HEK293 (cell line): ENCODE results near the gene RHBDL3.

Source experiments
- ZNF248 ChIP-seq: fragments of 450-650 bp; formaldehyde crosslinking; IDR thresholded peaks from 2 replicates; pipeline ENCODE4 v1.5.1; 2017; ENCODE audit warnings: missing biosample characterization, missing genetic modification characterization
- ZNF274 ChIP-seq, 2 experiments: fragments of 200-500 bp in 1 of 2; fragments of 450-650 bp in 1 of 2; sonication (Bioruptor generic) in 1 of 2; formaldehyde crosslinking in 1 of 2; IDR thresholded peaks; 2 replicates each; pipeline versions ENCODE4 v1.5.1 to v1.6.1; 2014 to 2016; ENCODE audit warnings: borderline replicate concordance in 1 of 2, inconsistent platforms in 1 of 2, low read length in 1 of 2, missing biosample characterization in 1 of 2, missing genetic modification characterization in 1 of 2
- ZNF302 ChIP-seq: fragments of 450-650 bp; formaldehyde crosslinking; IDR thresholded peaks from 2 replicates; pipeline ENCODE4 v1.5.1; 2016; ENCODE audit warnings: missing biosample characterization, missing genetic modification characterization, low read depth
- ZNF596 ChIP-seq: fragments of 450-650 bp; IDR thresholded peaks from 2 replicates; pipeline ENCODE4 v1.5.0; 2018; ENCODE audit warnings: missing biosample characterization, mild to moderate bottlenecking, missing genetic modification characterization, moderate library complexity
- TF ChIP-seq, protein P1 (sequence below): fragments of 450-650 bp; formaldehyde crosslinking; IDR thresholded peaks from 2 replicates; pipeline ENCODE4 v1.5.1; 2016; ENCODE audit warnings: missing biosample characterization, missing genetic modification characterization
- TF ChIP-seq, protein P2 (sequence below): fragments of 450-650 bp; formaldehyde crosslinking; IDR thresholded peaks from 2 replicates; pipeline ENCODE4 v1.5.1; 2016; ENCODE audit warnings: missing biosample characterization, missing genetic modification characterization
- TF ChIP-seq, protein P3 (sequence below): fragments of 450-650 bp; formaldehyde crosslinking; IDR thresholded peaks from 2 replicates; pipeline ENCODE4 v1.5.1; 2016; ENCODE audit warnings: missing biosample characterization, missing genetic modification characterization, low read depth
- TF ChIP-seq, protein P4 (sequence below): fragments of 450-650 bp; formaldehyde crosslinking; IDR thresholded peaks from 2 replicates; pipeline ENCODE4 v1.5.1; 2016; ENCODE audit warnings: missing biosample characterization, missing genetic modification characterization
- TF ChIP-seq, protein P5 (sequence below): fragments of 450-650 bp; formaldehyde crosslinking; IDR thresholded peaks from 2 replicates; pipeline ENCODE4 v1.5.1; 2016; ENCODE audit warnings: missing biosample characterization, missing genetic modification characterization

DNA sequence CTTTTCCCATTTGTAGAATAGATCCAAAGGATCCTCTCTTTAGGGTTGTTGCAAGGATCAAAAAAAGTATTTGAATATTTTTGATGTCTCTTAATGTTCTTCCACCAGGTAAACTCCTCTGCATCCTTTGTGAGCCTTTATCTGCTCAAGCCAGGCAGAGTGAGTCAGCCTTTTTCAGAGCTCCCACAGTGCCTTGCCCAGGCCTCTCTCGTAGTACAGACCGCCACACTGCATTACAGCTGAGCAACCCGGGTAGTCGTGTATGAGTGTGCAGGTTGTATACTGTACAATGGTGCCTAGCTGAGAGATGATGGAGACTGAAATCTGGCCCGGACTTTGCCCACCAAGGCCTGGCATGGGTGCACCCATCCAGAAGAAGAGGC is 20.9 kb downstream of the RHBDL3 start:
- TF ChIP-seq, protein P1, sequence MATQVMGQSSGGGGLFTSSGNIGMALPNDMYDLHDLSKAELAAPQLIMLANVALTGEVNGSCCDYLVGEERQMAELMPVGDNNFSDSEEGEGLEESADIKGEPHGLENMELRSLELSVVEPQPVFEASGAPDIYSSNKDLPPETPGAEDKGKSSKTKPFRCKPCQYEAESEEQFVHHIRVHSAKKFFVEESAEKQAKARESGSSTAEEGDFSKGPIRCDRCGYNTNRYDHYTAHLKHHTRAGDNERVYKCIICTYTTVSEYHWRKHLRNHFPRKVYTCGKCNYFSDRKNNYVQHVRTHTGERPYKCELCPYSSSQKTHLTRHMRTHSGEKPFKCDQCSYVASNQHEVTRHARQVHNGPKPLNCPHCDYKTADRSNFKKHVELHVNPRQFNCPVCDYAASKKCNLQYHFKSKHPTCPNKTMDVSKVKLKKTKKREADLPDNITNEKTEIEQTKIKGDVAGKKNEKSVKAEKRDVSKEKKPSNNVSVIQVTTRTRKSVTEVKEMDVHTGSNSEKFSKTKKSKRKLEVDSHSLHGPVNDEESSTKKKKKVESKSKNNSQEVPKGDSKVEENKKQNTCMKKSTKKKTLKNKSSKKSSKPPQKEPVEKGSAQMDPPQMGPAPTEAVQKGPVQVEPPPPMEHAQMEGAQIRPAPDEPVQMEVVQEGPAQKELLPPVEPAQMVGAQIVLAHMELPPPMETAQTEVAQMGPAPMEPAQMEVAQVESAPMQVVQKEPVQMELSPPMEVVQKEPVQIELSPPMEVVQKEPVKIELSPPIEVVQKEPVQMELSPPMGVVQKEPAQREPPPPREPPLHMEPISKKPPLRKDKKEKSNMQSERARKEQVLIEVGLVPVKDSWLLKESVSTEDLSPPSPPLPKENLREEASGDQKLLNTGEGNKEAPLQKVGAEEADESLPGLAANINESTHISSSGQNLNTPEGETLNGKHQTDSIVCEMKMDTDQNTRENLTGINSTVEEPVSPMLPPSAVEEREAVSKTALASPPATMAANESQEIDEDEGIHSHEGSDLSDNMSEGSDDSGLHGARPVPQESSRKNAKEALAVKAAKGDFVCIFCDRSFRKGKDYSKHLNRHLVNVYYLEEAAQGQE (tag by site-specific recombination): no peak
- no peak for TF ChIP-seq ZNF248
- TF ChIP-seq, protein P2, sequence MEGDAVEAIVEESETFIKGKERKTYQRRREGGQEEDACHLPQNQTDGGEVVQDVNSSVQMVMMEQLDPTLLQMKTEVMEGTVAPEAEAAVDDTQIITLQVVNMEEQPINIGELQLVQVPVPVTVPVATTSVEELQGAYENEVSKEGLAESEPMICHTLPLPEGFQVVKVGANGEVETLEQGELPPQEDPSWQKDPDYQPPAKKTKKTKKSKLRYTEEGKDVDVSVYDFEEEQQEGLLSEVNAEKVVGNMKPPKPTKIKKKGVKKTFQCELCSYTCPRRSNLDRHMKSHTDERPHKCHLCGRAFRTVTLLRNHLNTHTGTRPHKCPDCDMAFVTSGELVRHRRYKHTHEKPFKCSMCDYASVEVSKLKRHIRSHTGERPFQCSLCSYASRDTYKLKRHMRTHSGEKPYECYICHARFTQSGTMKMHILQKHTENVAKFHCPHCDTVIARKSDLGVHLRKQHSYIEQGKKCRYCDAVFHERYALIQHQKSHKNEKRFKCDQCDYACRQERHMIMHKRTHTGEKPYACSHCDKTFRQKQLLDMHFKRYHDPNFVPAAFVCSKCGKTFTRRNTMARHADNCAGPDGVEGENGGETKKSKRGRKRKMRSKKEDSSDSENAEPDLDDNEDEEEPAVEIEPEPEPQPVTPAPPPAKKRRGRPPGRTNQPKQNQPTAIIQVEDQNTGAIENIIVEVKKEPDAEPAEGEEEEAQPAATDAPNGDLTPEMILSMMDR (tag by site-specific recombination): no peak
- TF ChIP-seq, protein P3, sequence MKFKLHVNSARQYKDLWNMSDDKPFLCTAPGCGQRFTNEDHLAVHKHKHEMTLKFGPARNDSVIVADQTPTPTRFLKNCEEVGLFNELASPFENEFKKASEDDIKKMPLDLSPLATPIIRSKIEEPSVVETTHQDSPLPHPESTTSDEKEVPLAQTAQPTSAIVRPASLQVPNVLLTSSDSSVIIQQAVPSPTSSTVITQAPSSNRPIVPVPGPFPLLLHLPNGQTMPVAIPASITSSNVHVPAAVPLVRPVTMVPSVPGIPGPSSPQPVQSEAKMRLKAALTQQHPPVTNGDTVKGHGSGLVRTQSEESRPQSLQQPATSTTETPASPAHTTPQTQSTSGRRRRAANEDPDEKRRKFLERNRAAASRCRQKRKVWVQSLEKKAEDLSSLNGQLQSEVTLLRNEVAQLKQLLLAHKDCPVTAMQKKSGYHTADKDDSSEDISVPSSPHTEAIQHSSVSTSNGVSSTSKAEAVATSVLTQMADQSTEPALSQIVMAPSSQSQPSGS (tag by site-specific recombination): no peak
- TF ChIP-seq, protein P4, sequence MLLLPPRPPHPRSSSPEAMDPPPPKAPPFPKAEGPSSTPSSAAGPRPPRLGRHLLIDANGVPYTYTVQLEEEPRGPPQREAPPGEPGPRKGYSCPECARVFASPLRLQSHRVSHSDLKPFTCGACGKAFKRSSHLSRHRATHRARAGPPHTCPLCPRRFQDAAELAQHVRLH (tag by site-specific recombination): no peak
- no peak for TF ChIP-seq ZNF596 (tag by site-specific recombination)
- TF ChIP-seq, protein P5, sequence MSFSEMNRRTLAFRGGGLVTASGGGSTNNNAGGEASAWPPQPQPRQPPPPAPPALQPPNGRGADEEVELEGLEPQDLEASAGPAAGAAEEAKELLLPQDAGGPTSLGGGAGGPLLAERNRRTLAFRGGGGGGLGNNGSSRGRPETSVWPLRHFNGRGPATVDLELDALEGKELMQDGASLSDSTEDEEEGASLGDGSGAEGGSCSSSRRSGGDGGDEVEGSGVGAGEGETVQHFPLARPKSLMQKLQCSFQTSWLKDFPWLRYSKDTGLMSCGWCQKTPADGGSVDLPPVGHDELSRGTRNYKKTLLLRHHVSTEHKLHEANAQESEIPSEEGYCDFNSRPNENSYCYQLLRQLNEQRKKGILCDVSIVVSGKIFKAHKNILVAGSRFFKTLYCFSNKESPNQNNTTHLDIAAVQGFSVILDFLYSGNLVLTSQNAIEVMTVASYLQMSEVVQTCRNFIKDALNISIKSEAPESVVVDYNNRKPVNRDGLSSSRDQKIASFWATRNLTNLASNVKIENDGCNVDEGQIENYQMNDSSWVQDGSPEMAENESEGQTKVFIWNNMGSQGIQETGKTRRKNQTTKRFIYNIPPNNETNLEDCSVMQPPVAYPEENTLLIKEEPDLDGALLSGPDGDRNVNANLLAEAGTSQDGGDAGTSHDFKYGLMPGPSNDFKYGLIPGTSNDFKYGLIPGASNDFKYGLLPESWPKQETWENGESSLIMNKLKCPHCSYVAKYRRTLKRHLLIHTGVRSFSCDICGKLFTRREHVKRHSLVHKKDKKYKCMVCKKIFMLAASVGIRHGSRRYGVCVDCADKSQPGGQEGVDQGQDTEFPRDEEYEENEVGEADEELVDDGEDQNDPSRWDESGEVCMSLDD (tag by site-specific recombination): no peak
- no peak for TF ChIP-seq ZNF302 (tag by site-specific recombination)
- no peak for TF ChIP-seq ZNF274 (IDR thresholded peaks at IDR 0.05; ENCODE audit: low read length)
- TF ChIP-seq ZNF274 (tag by site-specific recombination; IDR thresholded peaks at IDR 0.05; ENCODE audit: borderline replicate concordance): no peak
